WTC11 (cell line): ENCODE measurements around the gene SATB1. TPM values are rescaled to one million over a fixed set of nuclear protein-coding genes. Genes with fewer than 3 reads are reported as not detected.

Source experiments
- ATAC-seq: fragments of 200-7000 bp; cut with Tn5 transposase; 2 replicates; pipeline ENCODE4 v1.10.0; 2021; ENCODE audit warnings: mild to moderate bottlenecking, moderate library complexity
- CTCF ChIA-PET: fragments of 300-600 bp; sonication (Branson Sonifier 250); formaldehyde crosslinking; loops from one replicate; lab custom pipeline; 2021; ENCODE audit warnings: antibody characterized with exemption; lab: Charles Lee
- POLR2A ChIA-PET: fragments of 350-600 bp; sonication (Branson Sonifier 250); formaldehyde crosslinking; loops from one replicate; lab custom pipeline; 2021; ENCODE audit warnings: antibody characterized with exemption; lab: Charles Lee
- DNase-seq: peaks from one replicate; pipeline ENCODE4 v3.0.0; 2021; ENCODE audit warnings: low spot score
- H3K27ac Mint-ChIP-seq: 2 replicates; pipeline ENCODE4 v1.8.0; 2021; ENCODE audit warnings: mixed read lengths
- H3K27me3 Mint-ChIP-seq: 2 replicates; pipeline ENCODE4 v1.8.0; 2021; ENCODE audit warnings: low read depth, mild to moderate bottlenecking, moderate library complexity, mixed read lengths
- H3K36me3 Mint-ChIP-seq: 2 replicates; pipeline ENCODE4 v1.8.0; 2021; ENCODE audit warnings: mixed read lengths
- H3K4me1 Mint-ChIP-seq: 2 replicates; pipeline ENCODE4 v1.8.0; 2022; ENCODE audit warnings: mixed read lengths
- H3K4me3 Mint-ChIP-seq: 2 replicates; pipeline ENCODE4 v1.8.0; 2021; ENCODE audit warnings: mild to moderate bottlenecking, moderate library complexity, mixed read lengths
- H3K9me3 Mint-ChIP-seq: 2 replicates; pipeline ENCODE4 v1.8.0; 2021; ENCODE audit warnings: mixed read lengths
- AR ChIP-seq: fragments of 250-450 bp; sonication (Bioruptor Pico); IDR thresholded peaks from 2 replicates; pipeline ENCODE4 v1.9.0; 2021; ENCODE audit warnings: mild to moderate bottlenecking
- ARID4B ChIP-seq: sonication (generic); formaldehyde crosslinking; IDR thresholded peaks from 2 replicates; pipeline ENCODE4 v1.8.0; 2023; ENCODE audit warnings: missing genetic modification reagents, mild to moderate bottlenecking, borderline replicate concordance
- FOXP4 ChIP-seq: sonication (generic); formaldehyde crosslinking; IDR thresholded peaks from 2 replicates; pipeline ENCODE4 v1.8.0; 2022; ENCODE audit warnings: mild to moderate bottlenecking, missing genetic modification reagents
- GTF2I ChIP-seq: fragments of 250-450 bp; sonication (Bioruptor Pico); conservative IDR thresholded peaks from 2 replicates; pipeline ENCODE4 v1.4.0; 2021; ENCODE audit warnings: mild to moderate bottlenecking
- IRF2 ChIP-seq: sonication (generic); formaldehyde crosslinking; IDR thresholded peaks from 2 replicates; pipeline ENCODE4 v1.8.0; 2022; ENCODE audit warnings: low read depth, missing genetic modification reagents, borderline replicate concordance
- JUN ChIP-seq: sonication (generic); formaldehyde crosslinking; IDR thresholded peaks from 2 replicates; pipeline ENCODE4 v1.8.0; 2023; ENCODE audit warnings: mild to moderate bottlenecking, missing genetic modification reagents
- NR3C1 ChIP-seq: sonication (generic); formaldehyde crosslinking; conservative IDR thresholded peaks from 2 replicates; pipeline ENCODE4 v1.8.1; 2023; ENCODE audit warnings: low read depth, mild to moderate bottlenecking, missing genetic modification reagents
- OVOL2 ChIP-seq: fragments of 250-450 bp; sonication (Bioruptor Pico); IDR thresholded peaks from 2 replicates; pipeline ENCODE4 v1.9.0; 2021; ENCODE audit warnings: mild to moderate bottlenecking, borderline replicate concordance
- RELA ChIP-seq: sonication (generic); formaldehyde crosslinking; IDR thresholded peaks from 2 replicates; pipeline ENCODE4 v1.8.1; 2022; ENCODE audit warnings: missing genetic modification reagents, mild to moderate bottlenecking, borderline replicate concordance
- SMAD3 ChIP-seq: sonication (generic); formaldehyde crosslinking; IDR thresholded peaks from 2 replicates; pipeline ENCODE4 v1.8.0; 2022; ENCODE audit warnings: missing genetic modification reagents, mild to moderate bottlenecking, borderline replicate concordance
- SMAD4 ChIP-seq: sonication (generic); formaldehyde crosslinking; IDR thresholded peaks from 2 replicates; pipeline ENCODE4 v1.8.0; 2022; ENCODE audit warnings: mild to moderate bottlenecking, missing genetic modification reagents
- SOX15 ChIP-seq: fragments of 250-450 bp; sonication (Bioruptor Pico); IDR thresholded peaks from 2 replicates; pipeline ENCODE4 v1.9.0; 2021; ENCODE audit warnings: mild to moderate bottlenecking
- SP1 ChIP-seq: sonication (generic); formaldehyde crosslinking; conservative IDR thresholded peaks from 2 replicates; pipeline ENCODE4 v1.8.1; 2022; ENCODE audit warnings: missing genetic modification reagents
- STAT6 ChIP-seq: sonication (generic); formaldehyde crosslinking; conservative IDR thresholded peaks from 2 replicates; pipeline ENCODE4 v1.8.1; 2023; ENCODE audit warnings: mild to moderate bottlenecking, low read depth, missing genetic modification reagents, moderate library complexity
- ZNF121 ChIP-seq: sonication (generic); formaldehyde crosslinking; IDR thresholded peaks from 2 replicates; pipeline ENCODE4 v1.8.0; 2023; ENCODE audit warnings: missing genetic modification reagents
- ZNF138 ChIP-seq: sonication (generic); formaldehyde crosslinking; conservative IDR thresholded peaks from 2 replicates; pipeline ENCODE4 v1.8.1; 2022; ENCODE audit warnings: mild to moderate bottlenecking, moderate library complexity, missing genetic modification reagents
- ZNF416 ChIP-seq: fragments of 250-450 bp; sonication (Bioruptor Pico); IDR thresholded peaks from 2 replicates; pipeline ENCODE4 v1.9.0; 2021; ENCODE audit warnings: mild to moderate bottlenecking, inconsistent platforms
- ZNF671 ChIP-seq: fragments of 250-450 bp; sonication (Bioruptor Pico); IDR thresholded peaks from 2 replicates; pipeline ENCODE4 v1.8.0; 2021; ENCODE audit warnings: mild to moderate bottlenecking
- total RNA-seq: library from RNA; stranded (reverse); gene quantifications from 3 replicates; pipeline ENCODE4 v1.2.3, GENCODE V29; 2021
- TF ChIP-seq, protein P1 (sequence below): fragments of 250-450 bp; sonication (Bioruptor Pico); IDR thresholded peaks from 2 replicates; pipeline ENCODE4 v1.9.0; 2021; ENCODE audit warnings: moderate library complexity, mild to moderate bottlenecking, inconsistent platforms, borderline replicate concordance
- TF ChIP-seq, protein P2 (sequence below): sonication (generic); formaldehyde crosslinking; IDR thresholded peaks from 2 replicates; pipeline ENCODE4 v1.8.0; 2022; ENCODE audit warnings: mild to moderate bottlenecking, missing genetic modification reagents

The SATB1 gene
- total RNA-seq, 1 experiment from 2014 or later: 36.2 TPM

DNA sequence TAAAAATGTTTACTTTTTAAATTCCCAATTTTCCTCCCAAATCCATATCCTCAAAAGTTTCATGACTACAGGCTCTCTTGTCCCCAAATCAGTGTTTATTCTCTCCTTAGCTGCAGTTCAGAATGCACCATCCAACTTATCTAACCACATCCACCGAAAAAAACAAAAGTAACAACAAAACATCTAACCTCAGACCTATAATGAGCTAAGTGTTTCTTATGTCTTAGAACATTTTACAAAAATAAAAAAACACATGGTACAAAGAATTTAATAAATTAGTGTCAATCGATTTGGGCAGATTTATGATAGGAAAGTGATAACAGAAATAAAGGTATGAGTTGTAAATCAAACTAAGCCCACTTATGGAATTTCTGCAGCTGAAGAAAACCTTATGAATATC, 13.6 kb downstream of the SATB1 start:
- peaks cover 18% of the 10 kb centered on the region for H3K36me3 Mint-ChIP-seq
- POLR2A ChIA-PET: interaction anchor here (1.2 kb wide), 1 partner anchor 9 kb away, joined by 5 read pairs; no protein-coding TSS in a partner anchor
- peaks cover 21% of the 10 kb centered on the region for H3K4me1 Mint-ChIP-seq
- no peak overlapping the region for H3K4me3 Mint-ChIP-seq
- H3K9me3 Mint-ChIP-seq: no peaks in the 10 kb centered on the region
- TF ChIP-seq, protein P1, sequence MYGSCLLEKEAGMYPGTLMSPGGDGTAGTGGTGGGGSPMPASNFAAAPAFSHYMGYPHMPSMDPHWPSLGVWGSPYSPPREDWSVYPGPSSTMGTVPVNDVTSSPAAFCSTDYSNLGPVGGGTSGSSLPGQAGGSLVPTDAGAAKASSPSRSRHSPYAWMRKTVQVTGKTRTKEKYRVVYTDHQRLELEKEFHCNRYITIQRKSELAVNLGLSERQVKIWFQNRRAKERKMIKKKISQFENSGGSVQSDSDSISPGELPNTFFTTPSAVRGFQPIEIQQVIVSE (CRISPR knock-in tag): no peak
- TF ChIP-seq SMAD4 (CRISPR knock-in tag) (no peak), IRF2 (CRISPR knock-in tag) (no peak), SP1 (CRISPR knock-in tag) (no peak), OVOL2 (CRISPR knock-in tag) (no peak), RELA (no peak), GTF2I (CRISPR knock-in tag) (no peak), SOX15 (no peak), ZNF416 (no peak), NR3C1 (CRISPR knock-in tag) (no peak), FOXP4 (CRISPR knock-in tag) (no peak), AR (no peak), ZNF138 (CRISPR knock-in tag) (no peak), STAT6 (CRISPR knock-in tag) (no peak), ZNF121 (CRISPR knock-in tag) (no peak), ARID4B (CRISPR knock-in tag) (no peak), JUN (CRISPR knock-in tag) (no peak), SMAD3 (CRISPR knock-in tag) (no peak), ZNF671 (CRISPR knock-in tag) (no peak)
- TF ChIP-seq, protein P2, sequence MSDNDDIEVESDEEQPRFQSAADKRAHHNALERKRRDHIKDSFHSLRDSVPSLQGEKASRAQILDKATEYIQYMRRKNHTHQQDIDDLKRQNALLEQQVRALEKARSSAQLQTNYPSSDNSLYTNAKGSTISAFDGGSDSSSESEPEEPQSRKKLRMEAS: no peak
- CTCF ChIA-PET: no interaction called here
- no peak overlapping the region for H3K27ac Mint-ChIP-seq
- no peak for DNase-seq
- no peak for ATAC-seq
- H3K27me3 Mint-ChIP-seq: no peaks in the 10 kb centered on the region
